ENCODE data around the gene AGT. TPM values are rescaled to one million over a fixed set of nuclear protein-coding genes. Genes with fewer than 3 reads are reported as not detected.
"Not testable (repeated sequence)": the region's sequence is repeated elsewhere in the genome, so short reads cannot be mapped to it uniquely, and the experiment has no call there.

Gene AGT
- total RNA-seq, 1 donor from 2014 or later = 79.0 TPM

DNA sequence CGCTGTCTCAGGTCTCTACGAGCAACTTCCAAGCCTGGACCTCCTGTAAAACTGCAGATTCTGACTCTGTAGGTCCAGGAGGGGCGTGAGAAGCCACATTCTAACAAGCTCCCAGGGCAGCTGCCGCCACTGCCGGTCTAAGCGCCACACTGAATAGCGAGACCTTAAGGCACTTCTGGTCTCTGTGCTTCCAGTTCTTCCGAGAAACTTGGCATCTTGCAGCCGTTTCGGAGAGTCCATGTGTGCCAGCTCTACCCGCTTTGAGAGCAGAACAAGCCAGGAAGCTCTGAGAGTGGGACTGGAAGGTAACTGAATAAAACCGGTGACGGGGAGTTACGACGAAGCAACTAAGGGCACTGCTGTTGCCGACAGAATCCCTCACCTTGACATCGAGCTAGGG, 12.5 kb downstream of the AGT start:
- no peak for DNase-seq (ENCODE audit: low spot score in 2 of 2)
- TF ChIP-seq, protein P1, sequence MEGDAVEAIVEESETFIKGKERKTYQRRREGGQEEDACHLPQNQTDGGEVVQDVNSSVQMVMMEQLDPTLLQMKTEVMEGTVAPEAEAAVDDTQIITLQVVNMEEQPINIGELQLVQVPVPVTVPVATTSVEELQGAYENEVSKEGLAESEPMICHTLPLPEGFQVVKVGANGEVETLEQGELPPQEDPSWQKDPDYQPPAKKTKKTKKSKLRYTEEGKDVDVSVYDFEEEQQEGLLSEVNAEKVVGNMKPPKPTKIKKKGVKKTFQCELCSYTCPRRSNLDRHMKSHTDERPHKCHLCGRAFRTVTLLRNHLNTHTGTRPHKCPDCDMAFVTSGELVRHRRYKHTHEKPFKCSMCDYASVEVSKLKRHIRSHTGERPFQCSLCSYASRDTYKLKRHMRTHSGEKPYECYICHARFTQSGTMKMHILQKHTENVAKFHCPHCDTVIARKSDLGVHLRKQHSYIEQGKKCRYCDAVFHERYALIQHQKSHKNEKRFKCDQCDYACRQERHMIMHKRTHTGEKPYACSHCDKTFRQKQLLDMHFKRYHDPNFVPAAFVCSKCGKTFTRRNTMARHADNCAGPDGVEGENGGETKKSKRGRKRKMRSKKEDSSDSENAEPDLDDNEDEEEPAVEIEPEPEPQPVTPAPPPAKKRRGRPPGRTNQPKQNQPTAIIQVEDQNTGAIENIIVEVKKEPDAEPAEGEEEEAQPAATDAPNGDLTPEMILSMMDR (IDR thresholded peaks at IDR 0.05) = no peak
- intact Hi-C loops (cut with DNase I) = no loop called here
- no peaks in the 10 kb centered on the region for H3K4me1 ChIP-seq
- H3K27ac ChIP-seq = no peak overlapping the region
- no peaks in the 10 kb centered on the region for H3K27me3 ChIP-seq
- no peaks in the 10 kb centered on the region for H3K36me3 ChIP-seq
- H3K9me3 ChIP-seq = no peaks in the 10 kb centered on the region
- no peak overlapping the region for H3K4me3 ChIP-seq

DNA sequence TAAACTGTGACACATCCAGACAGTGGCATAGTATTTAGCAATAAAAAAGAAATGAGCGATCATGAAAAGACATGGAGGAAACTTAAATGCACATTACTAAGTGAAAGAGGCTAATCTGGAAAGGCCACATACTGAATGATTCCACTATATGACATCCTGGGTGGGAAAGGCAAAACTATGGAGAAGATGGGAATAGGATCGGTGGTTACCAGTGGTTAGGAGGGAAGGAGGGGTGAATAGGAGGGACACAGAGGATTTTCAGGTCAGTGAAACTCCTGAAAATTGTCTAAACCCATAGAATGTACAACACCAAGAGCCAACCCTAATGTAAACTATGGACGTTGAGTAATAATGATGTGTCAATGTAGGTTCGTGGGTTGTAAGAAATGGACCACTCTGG, 13.8 kb downstream of the AGT start:
- H3K27ac ChIP-seq = no peak overlapping the region
- no peaks in the 10 kb centered on the region for H3K36me3 ChIP-seq
- H3K9me3 ChIP-seq = no peaks in the 10 kb centered on the region
- TF ChIP-seq, protein P1 (IDR thresholded peaks at IDR 0.05) = no peak
- H3K27me3 ChIP-seq = no peaks in the 10 kb centered on the region
- no peak for DNase-seq (ENCODE audit: low spot score in 2 of 2)
- intact Hi-C loops (cut with DNase I) = no loop called here
- H3K4me1 ChIP-seq = no peaks in the 10 kb centered on the region
- no peak overlapping the region for H3K4me3 ChIP-seq

- Histone ChIP-seq H3K4me1 (no peaks in the 10 kb centered on the region), H3K27me3 (no peaks in the 10 kb centered on the region), H3K9me3 (no peaks in the 10 kb centered on the region), H3K36me3 (no peaks in the 10 kb centered on the region), H3K4me3 (no peak overlapping the region), H3K27ac (no peak overlapping the region)
- no peak for DNase-seq (ENCODE audit: low spot score in 2 of 2)
- intact Hi-C loops (cut with DNase I) = no loop called here
- TF ChIP-seq, protein P1 (IDR thresholded peaks at IDR 0.05) = no peak
These were observed 14.2 kb downstream of the AGT start for GRCh38 chr1:230699716-230700115.

- H3K4me3 ChIP-seq; H3K9me3 ChIP-seq; H3K27ac ChIP-seq; H3K4me1 ChIP-seq; intact Hi-C loops (cut with DNase I); H3K36me3 ChIP-seq; H3K27me3 ChIP-seq; DNase-seq (ENCODE audit: low spot score in 2 of 2): not testable (repeated sequence)
These were observed 15.0 kb downstream of the AGT start for GRCh38 chr1:230698964-230699363.

GRCh38 chr1:230698130-230698529, 15.8 kb downstream of the AGT start:
- intact Hi-C loops (cut with DNase I) = no loop called here
- no peak for DNase-seq (ENCODE audit: low spot score in 2 of 2)
- Histone ChIP-seq H3K4me3 (no peak overlapping the region), H3K36me3 (peaks cover 8% of the 10 kb centered on the region in 2 donors), H3K9me3 (no peaks in the 10 kb centered on the region), H3K27me3 (no peaks in the 10 kb centered on the region), H3K4me1 (no peaks in the 10 kb centered on the region), H3K27ac (no peak overlapping the region)
- TF ChIP-seq, protein P1 (IDR thresholded peaks at IDR 0.05) = no peak

- no peaks in the 10 kb centered on the region for H3K9me3 ChIP-seq
- TF ChIP-seq, protein P1 (IDR thresholded peaks at IDR 0.05) = no peak
- H3K36me3 ChIP-seq = peaks cover 8 to 18% of the 10 kb centered on the region in 2 donors
- no peak overlapping the region for H3K27ac ChIP-seq
- H3K27me3 ChIP-seq = no peaks in the 10 kb centered on the region
- no peak overlapping the region for H3K4me3 ChIP-seq
- H3K4me1 ChIP-seq = no peaks in the 10 kb centered on the region
- DNase-seq (ENCODE audit: low spot score in 2 of 2) = no peak
- intact Hi-C loops (cut with DNase I) = no loop called here
These were observed 17.0 kb downstream of the AGT start for GRCh38 chr1:230696722-230697437.

All from ascending aorta (tissue), 2 donors.